PC-3 (cell line): ENCODE data around the gene LAX1.

Experiments
- CTCF ChIP-seq: fragments of 300-600 bp; sonication (generic); conservative IDR thresholded peaks from 2 replicates; pipeline ENCODE4 v1.5.1; 2017; ENCODE audit warnings: antibody characterized with exemption, low read depth, mild to moderate bottlenecking, low read length
- EZH2 ChIP-seq: fragments of 300-600 bp; sonication (generic); IDR thresholded peaks from one replicate; pipeline ENCODE4 v1.6.1; 2017; ENCODE audit warnings: antibody characterized with exemption, mild to moderate bottlenecking, low read length; ENCODE audit not compliant: unreplicated experiment

- TF ChIP-seq CTCF (no peak), EZH2 (no peak)
Observed at GRCh38 chr1:203807196-203807595, 42.2 kb downstream of the LAX1 start.
